ENCODE data around the gene TMEM108.

- TF ChIP-seq SUZ12 (IDR thresholded peaks at IDR 0.05; ENCODE audit: extremely low read depth, insufficient read depth, insufficient read length) (no peak), ZNF274 (IDR thresholded peaks at IDR 0.05; ENCODE audit: low read depth, low read length) (no peak), YY1 (IDR thresholded peaks at IDR 0.05; ENCODE audit: insufficient read depth, insufficient read length) (no peak)
Measured at GRCh38 chr3:133303430-133303829, 265.2 kb downstream of the TMEM108 start.

All from NT2/D1 (cell line).